Prostate gland (tissue), 2 donors: Measurements from ENCODE around the gene MUC2. TPM values are rescaled to one million over a fixed set of nuclear protein-coding genes. Genes with fewer than 3 reads are reported as not detected.

Experiments
- DNase-seq: peaks from one replicate; pipeline ENCODE4 v3.0.0-alpha.2; 2019; ENCODE audit warnings: low spot score
- H3K27ac ChIP-seq, 2 donors: fragments of 200-600 bp; sonication (generic); 2 replicates each; pipeline ENCODE4 v1.5.1; 2017 to 2019
- H3K27me3 ChIP-seq: fragments of 200-600 bp; sonication (generic); replicated peaks from 2 replicates; pipeline ENCODE4 v1.5.1; 2019; ENCODE audit not compliant: insufficient read depth
- H3K36me3 ChIP-seq, 2 donors: fragments of 200-600 bp; sonication (generic); 1 replicate in 1 of 2; 2 replicates in 1 of 2; pipeline versions ENCODE4 v1.5.1 to v1.8.1; 2017 to 2019
- H3K4me1 ChIP-seq: fragments of 200-600 bp; sonication (generic); replicated peaks from 2 replicates; pipeline ENCODE4 v1.5.1; 2019
- H3K4me3 ChIP-seq, 2 donors: fragments of 200-600 bp; sonication (generic); 2 replicates each; pipeline ENCODE4 v1.5.1; 2017 to 2019
- H3K9me3 ChIP-seq: fragments of 200-600 bp; sonication (generic); 2 replicates; pipeline ENCODE4 v1.5.1; 2017
- CTCF ChIP-seq, 4 experiments: fragments of 200-600 bp in 2 of 4; fragments of 450-650 bp in 2 of 4; sonication (generic) in 2 of 4; IDR thresholded peaks; 1 replicate in 3 of 4; 2 replicates in 1 of 4; pipeline ENCODE4 v1.5.1; 2016 to 2019; ENCODE audit warnings: antibody characterized with exemption in 4 of 4, mild to moderate bottlenecking in 2 of 4, moderate library complexity in 2 of 4
- POLR2A ChIP-seq: fragments of 450-650 bp; IDR thresholded peaks from one replicate; pipeline ENCODE4 v1.6.1; 2016; ENCODE audit warnings: antibody characterized with exemption, mild to moderate bottlenecking
- POLR2AphosphoS5 ChIP-seq: sonication (generic); formaldehyde crosslinking; IDR thresholded peaks from one replicate; pipeline ENCODE4 v1.6.1; 2017; ENCODE audit warnings: antibody characterized with exemption
- WGBS: methylation state at CpG from one replicate; pipeline ENCODE4 v1.1.5; 2018; 5-methylcytosine and 5-hydroxymethylcytosine counted together
- intact Hi-C: fragments of 100-400 bp; cut with DNase I; formaldehyde crosslinking; loops from one replicate; pipeline ENCODE4 v1.14.2; 2022
- total RNA-seq, 2 donors: library from RNA; depleted of rRNA; stranded (reverse); fragments of >200 nt; gene quantifications; one replicate each; pipeline ENCODE4 v1.1.0, GENCODE V29; 2016

The MUC2 gene
- total RNA-seq, 2 donors from 2014 or later: 0.11 TPM; not detected in 1

- H3K4me3 ChIP-seq: no peak overlapping the region
- H3K36me3 ChIP-seq: no peaks in the 10 kb centered on the region
- no peak overlapping the region for H3K27ac ChIP-seq
- H3K27me3 ChIP-seq: no peaks in the 10 kb centered on the region
- H3K4me1 ChIP-seq: peaks cover 4% of the 10 kb centered on the region
- intact Hi-C loops: no loop called here
- TF ChIP-seq POLR2AphosphoS5 (no peak), POLR2A (no peak), CTCF (IDR thresholded peaks at IDR 0.05) (no peak)
- 92% methylated on average over 8 of the region's 9 CpGs for WGBS
- H3K9me3 ChIP-seq: no peaks in the 10 kb centered on the region
- no peak for DNase-seq
Observed at GRCh38 chr11:1070594-1071462, 3.8 kb upstream of the MUC2 start.

- no peaks in the 10 kb centered on the region for H3K9me3 ChIP-seq
- H3K36me3 ChIP-seq: no peaks in the 10 kb centered on the region
- no peaks in the 10 kb centered on the region for H3K27me3 ChIP-seq
- DNase-seq: no peak
- H3K4me1 ChIP-seq: peaks cover 4% of the 10 kb centered on the region
- H3K4me3 ChIP-seq: no peak overlapping the region
- WGBS: 91% methylated on average over 21 of the region's 21 CpGs
- TF ChIP-seq POLR2AphosphoS5: no peak
- no peak for TF ChIP-seq POLR2A
- TF ChIP-seq CTCF (IDR thresholded peaks at IDR 0.05): no peak
- intact Hi-C loops: no loop called here
- H3K27ac ChIP-seq: no peak overlapping the region
Observed at GRCh38 chr11:1071571-1072115, 3.0 kb upstream of the MUC2 start.

- intact Hi-C loops: no loop called here
- WGBS: 59% methylated on average over 17 of the region's 18 CpGs
- DNase-seq: no peak
Observed at GRCh38 chr11:1072116-1072820, 2.4 kb upstream of the MUC2 start.

GRCh38 chr11:1072821-1073231 is 1.8 kb upstream of the MUC2 start:
- Histone ChIP-seq H3K4me3 (no peak overlapping the region), H3K9me3 (no peaks in the 10 kb centered on the region), H3K4me1 (peaks cover 4% of the 10 kb centered on the region), H3K27ac (no peak overlapping the region), H3K27me3 (no peaks in the 10 kb centered on the region), H3K36me3 (no peaks in the 10 kb centered on the region)
- 94% methylated on average over 9 of the region's 9 CpGs for WGBS
- intact Hi-C loops: no loop called here
- no peak for DNase-seq
- TF ChIP-seq POLR2AphosphoS5: no peak
- no peak for TF ChIP-seq CTCF (IDR thresholded peaks at IDR 0.05)
- TF ChIP-seq POLR2A: no peak

More at GRCh38 chr11:1072116-1072820, 2.4 kb upstream of the MUC2 start:
- TF ChIP-seq POLR2A (no peak), CTCF (IDR thresholded peaks at IDR 0.05) (no peak), POLR2AphosphoS5 (no peak)
- H3K27ac ChIP-seq: no peak overlapping the region
- H3K36me3 ChIP-seq: no peaks in the 10 kb centered on the region
- peaks cover 4% of the 10 kb centered on the region for H3K4me1 ChIP-seq
- no peaks in the 10 kb centered on the region for H3K9me3 ChIP-seq
- H3K4me3 ChIP-seq: no peak overlapping the region
- H3K27me3 ChIP-seq: no peaks in the 10 kb centered on the region
